Smooth muscle cell (in vitro differentiated cells): ENCODE measurements around the gene PRKG1. TPM values are rescaled to one million over a fixed set of nuclear protein-coding genes. Genes with fewer than 3 reads are reported as not detected.

ENCODE experiments used
- DNase-seq: peaks from one replicate; lab custom pipeline; 2025; ENCODE audit not compliant: unreplicated experiment; lab: John Stamatoyannopoulos, UW
- H2AFZ ChIP-seq: fragments of 200-600 bp; sonication (generic); 2 replicates; pipeline ENCODE4 v1.6.0; 2016; ENCODE audit warnings: antibody characterized with exemption, low read depth, mild to moderate bottlenecking
- H3F3A ChIP-seq: fragments of 200-600 bp; sonication (generic); 2 replicates; pipeline ENCODE4 v1.6.0; 2017; ENCODE audit warnings: antibody characterized with exemption, low read depth
- H3K27ac ChIP-seq: fragments of 200-600 bp; sonication (generic); 2 replicates; pipeline ENCODE4 v1.5.1; 2016; ENCODE audit warnings: low read depth, mild to moderate bottlenecking
- H3K27me3 ChIP-seq: fragments of 200-600 bp; sonication (generic); 2 replicates; pipeline ENCODE4 v1.6.1; 2016; ENCODE audit warnings: low read depth, mild to moderate bottlenecking
- H3K36me3 ChIP-seq: fragments of 200-600 bp; sonication (generic); 2 replicates; pipeline ENCODE4 v1.5.1; 2016; ENCODE audit warnings: low read depth
- H3K4me1 ChIP-seq: fragments of 200-600 bp; sonication (generic); 2 replicates; pipeline ENCODE4 v1.5.1; 2016; ENCODE audit warnings: low read depth
- H3K4me2 ChIP-seq: fragments of 200-600 bp; sonication (generic); 2 replicates; pipeline ENCODE4 v1.6.0; 2016; ENCODE audit warnings: mild to moderate bottlenecking
- H3K4me3 ChIP-seq: fragments of 200-600 bp; sonication (generic); 2 replicates; pipeline ENCODE4 v1.5.1; 2016; ENCODE audit warnings: mild to moderate bottlenecking
- H3K79me2 ChIP-seq: fragments of 200-600 bp; sonication (generic); 2 replicates; pipeline ENCODE4 v1.6.0; 2016; ENCODE audit warnings: low read depth, mild to moderate bottlenecking
- H3K9ac ChIP-seq: fragments of 200-600 bp; sonication (generic); 2 replicates; pipeline ENCODE4 v1.6.0; 2016; ENCODE audit warnings: low read depth
- H3K9me3 ChIP-seq: fragments of 200-600 bp; sonication (generic); replicated peaks from 2 replicates; pipeline ENCODE4 v1.5.1; 2016; ENCODE audit warnings: low read depth
- H4K20me1 ChIP-seq: fragments of 200-600 bp; sonication (generic); 2 replicates; pipeline ENCODE4 v1.6.0; 2016; ENCODE audit warnings: low read depth
- WGBS: methylation state at CpG from one replicate; pipeline ENCODE4 v1.1.7; 2016; ENCODE audit warnings: low lambda C conversion rate; 5-methylcytosine and 5-hydroxymethylcytosine counted together
- polyA plus RNA-seq: library from polyadenylated mRNA; unstranded; fragments of >200 nt; fragmentation: Nextera tagmentation; extraction: Ambion mirVana; gene quantifications from 2 replicates; pipeline ENCODE4 v1.2.1, GENCODE V29; 2016
- total RNA-seq: library from RNA; depleted of rRNA; stranded (reverse); fragments of >200 nt; gene quantifications from 2 replicates; pipeline ENCODE4 v1.2.3, GENCODE V29; 2014
- TF ChIP-seq, protein P1 (sequence below): fragments of 200-600 bp; sonication (generic); IDR thresholded peaks from 2 replicates; pipeline ENCODE4 v1.5.1; 2017; ENCODE audit warnings: borderline replicate concordance, mild to moderate bottlenecking, antibody characterized with exemption; ENCODE audit not compliant: insufficient read depth, poor library complexity, severe bottlenecking

Gene PRKG1
- total and polyA plus RNA-seq, 2 experiments from 2014 or later = 7.2 to 13.4 TPM

DNA sequence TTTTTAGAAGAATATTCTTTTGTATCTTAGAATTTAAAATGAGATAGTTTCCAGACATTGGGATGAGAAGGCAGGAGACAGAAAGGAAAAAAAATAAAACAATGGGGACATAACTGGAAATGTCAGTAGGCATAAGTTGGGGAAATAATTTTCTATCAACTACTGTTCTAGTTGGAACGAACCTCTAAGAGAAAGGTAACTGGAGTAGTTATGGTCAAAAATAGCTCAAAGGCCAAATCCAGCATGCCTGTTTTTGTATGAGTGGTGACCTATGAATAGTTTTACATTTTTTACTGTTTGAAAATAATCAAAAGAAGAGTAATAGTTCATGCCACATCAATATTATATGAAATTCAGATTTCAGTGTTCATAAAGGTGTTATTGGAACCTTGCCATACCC, 877.3 kb downstream of the PRKG1 start:
- Histone ChIP-seq H3K4me2 (no peak overlapping the region), H3K9me3 (no peaks in the 10 kb centered on the region), H3K4me1 (peaks cover 16% of the 10 kb centered on the region), H3K4me3 (no peak overlapping the region), H3K9ac (no peak overlapping the region), H3K36me3 (no peaks in the 10 kb centered on the region), H3K27me3 (no peaks in the 10 kb centered on the region), H4K20me1 (no peaks in the 10 kb centered on the region), H2AFZ (no peak overlapping the region), H3K79me2 (no peaks in the 10 kb centered on the region), H3F3A (no peaks in the 10 kb centered on the region), H3K27ac (no peak overlapping the region)
- WGBS = 93% methylated on average over 1 of the region's 1 CpG
- no peak for DNase-seq
- TF ChIP-seq, protein P1, sequence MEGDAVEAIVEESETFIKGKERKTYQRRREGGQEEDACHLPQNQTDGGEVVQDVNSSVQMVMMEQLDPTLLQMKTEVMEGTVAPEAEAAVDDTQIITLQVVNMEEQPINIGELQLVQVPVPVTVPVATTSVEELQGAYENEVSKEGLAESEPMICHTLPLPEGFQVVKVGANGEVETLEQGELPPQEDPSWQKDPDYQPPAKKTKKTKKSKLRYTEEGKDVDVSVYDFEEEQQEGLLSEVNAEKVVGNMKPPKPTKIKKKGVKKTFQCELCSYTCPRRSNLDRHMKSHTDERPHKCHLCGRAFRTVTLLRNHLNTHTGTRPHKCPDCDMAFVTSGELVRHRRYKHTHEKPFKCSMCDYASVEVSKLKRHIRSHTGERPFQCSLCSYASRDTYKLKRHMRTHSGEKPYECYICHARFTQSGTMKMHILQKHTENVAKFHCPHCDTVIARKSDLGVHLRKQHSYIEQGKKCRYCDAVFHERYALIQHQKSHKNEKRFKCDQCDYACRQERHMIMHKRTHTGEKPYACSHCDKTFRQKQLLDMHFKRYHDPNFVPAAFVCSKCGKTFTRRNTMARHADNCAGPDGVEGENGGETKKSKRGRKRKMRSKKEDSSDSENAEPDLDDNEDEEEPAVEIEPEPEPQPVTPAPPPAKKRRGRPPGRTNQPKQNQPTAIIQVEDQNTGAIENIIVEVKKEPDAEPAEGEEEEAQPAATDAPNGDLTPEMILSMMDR = no peak

GRCh38 chr10:51952056-51952455, 877.8 kb downstream of the PRKG1 start:
- H3F3A ChIP-seq = no peaks in the 10 kb centered on the region
- no peaks in the 10 kb centered on the region for H3K79me2 ChIP-seq
- WGBS = 91% methylated on average over 1 of the region's 1 CpG
- TF ChIP-seq, protein P1 = no peak
- no peak overlapping the region for H3K27ac ChIP-seq
- no peaks in the 10 kb centered on the region for H3K9me3 ChIP-seq
- no peaks in the 10 kb centered on the region for H3K36me3 ChIP-seq
- H3K4me3 ChIP-seq = no peak overlapping the region
- DNase-seq = no peak
- no peaks in the 10 kb centered on the region for H3K27me3 ChIP-seq
- no peak overlapping the region for H2AFZ ChIP-seq
- H4K20me1 ChIP-seq = no peaks in the 10 kb centered on the region
- no peak overlapping the region for H3K9ac ChIP-seq
- peaks cover 19% of the 10 kb centered on the region for H3K4me1 ChIP-seq
- no peak overlapping the region for H3K4me2 ChIP-seq

GRCh38 chr10:51955696-51956095, 881.4 kb downstream of the PRKG1 start:
- 51% methylated on average over 2 of the region's 2 CpGs for WGBS

GRCh38 chr10:51956822-51957221, 882.5 kb downstream of the PRKG1 start:
- Histone ChIP-seq H3K4me3 (no peak overlapping the region), H2AFZ (no peak overlapping the region), H3K36me3 (no peaks in the 10 kb centered on the region), H3K27ac (no peak overlapping the region), H3K27me3 (no peaks in the 10 kb centered on the region), H3F3A (no peaks in the 10 kb centered on the region), H3K4me1 (peaks cover 25% of the 10 kb centered on the region), H3K9ac (no peak overlapping the region), H3K9me3 (no peaks in the 10 kb centered on the region), H3K4me2 (no peak overlapping the region), H3K79me2 (no peaks in the 10 kb centered on the region), H4K20me1 (no peaks in the 10 kb centered on the region)
- TF ChIP-seq, protein P1 = no peak
- no peak for DNase-seq

More at GRCh38 chr10:51955696-51956095, 881.4 kb downstream of the PRKG1 start:
- Histone ChIP-seq H3K4me1 (peaks cover 23% of the 10 kb centered on the region), H3K27ac (no peak overlapping the region), H3F3A (no peaks in the 10 kb centered on the region), H3K4me2 (no peak overlapping the region), H3K9ac (no peak overlapping the region), H3K36me3 (no peaks in the 10 kb centered on the region), H3K27me3 (no peaks in the 10 kb centered on the region), H3K9me3 (no peaks in the 10 kb centered on the region), H2AFZ (no peak overlapping the region), H4K20me1 (no peaks in the 10 kb centered on the region), H3K79me2 (no peaks in the 10 kb centered on the region), H3K4me3 (no peak overlapping the region)
- TF ChIP-seq, protein P1 = no peak
- no peak for DNase-seq
